NCI-H460 (cell line): Measurements from ENCODE around the gene C1QL3. TPM values are rescaled to one million over a fixed set of nuclear protein-coding genes. Genes with fewer than 3 reads are reported as not detected.

Source experiments
- DNase-seq: peaks from one replicate; pipeline ENCODE4 v3.0.0-alpha.2; 2016; ENCODE audit warnings: low read depth; ENCODE audit errors: extremely low read depth
- small RNA-seq, 2 experiments: library from RNA; depleted of rRNA; stranded (forward); fragments of <200 nt; gene quantifications; one replicate each; pipeline ENCODE3, GENCODE V24; 2014
- total RNA-seq: library from RNA; depleted of rRNA; stranded (reverse); fragments of >200 nt; shearing (Covaris generic); gene quantifications from 2 replicates; pipeline ENCODE4 v1.2.3, GENCODE V29; 2014; rRNA removed

Gene C1QL3
- total RNA-seq, 1 experiment from 2014 or later = not detected

- DNase-seq = no peak
Measured at GRCh38 chr10:16497911-16498310, 23.8 kb downstream of the C1QL3 start.

GRCh38 chr10:16493884-16494536 lies 27.7 kb downstream of the C1QL3 start:
- no peak for DNase-seq

- no peak for DNase-seq
Measured at GRCh38 chr10:16491933-16492332, 29.7 kb downstream of the C1QL3 start.

GRCh38 chr10:16490511-16490910 lies 31.2 kb downstream of the C1QL3 start:
- no peak for DNase-seq

GRCh38 chr10:16483241-16483917 lies 38.3 kb downstream of the C1QL3 start:
- no peak for DNase-seq

GRCh38 chr10:16481052-16481728 lies 40.5 kb downstream of the C1QL3 start:
- DNase-seq = no peak

GRCh38 chr10:16478801-16479200 lies 42.9 kb downstream of the C1QL3 start:
- DNase-seq = no peak

GRCh38 chr10:16477757-16478156 lies 43.9 kb downstream of the C1QL3 start:
- no peak for DNase-seq

- DNase-seq = no peak
Measured at GRCh38 chr10:16472828-16473227, 48.9 kb downstream of the C1QL3 start.

GRCh38 chr10:16470747-16471146 lies 50.9 kb downstream of the C1QL3 start:
- no peak for DNase-seq

- DNase-seq = no peak
Measured at GRCh38 chr10:16466001-16466400, 55.7 kb downstream of the C1QL3 start.

Small RNA genes within 50 kb of the gene (small RNA-seq; reads per million reads assigned to genes)
- gene RNU2-18P = 0.52 to 0.70 reads per million in 2 experiments

Other genes with a start within 250 kb of the C1QL3 start
- gene PTER, start 84.9 kb downstream of the C1QL3 start, total RNA-seq = 32.0 and 36.0 TPM in 2 replicates